ENCODE results near the gene VGLL3. TPM values are rescaled to one million over a fixed set of nuclear protein-coding genes. Genes with fewer than 3 reads are reported as not detected.
"Not testable (repeated sequence)": the region's sequence is repeated elsewhere in the genome, so short reads cannot be mapped to it uniquely, and the experiment has no call there.

VGLL3 gene
- total RNA-seq, 1 experiment from 2014 or later = 0.15 TPM

GRCh38 chr3:87033205-87033604, 42.3 kb upstream of the VGLL3 start:
- no peaks in the 10 kb centered on the region for H3K4me1 ChIP-seq (ENCODE audit: control insufficient read depth, insufficient read depth, low read length)
- H3K36me3 ChIP-seq (ENCODE audit: control insufficient read depth, insufficient read depth, low read length) = no peaks in the 10 kb centered on the region
- no peaks in the 10 kb centered on the region for H3K9me3 ChIP-seq (ENCODE audit: control insufficient read depth, insufficient read depth, low read depth, low read length)
- BruUV-seq (replicated peaks) = no TSS peak
- H3K4me3 ChIP-seq (ENCODE audit: low read depth in 2 of 2, low read length in 2 of 2) = no peak overlapping the region
- POLR2A ChIA-PET = no interaction called here
- no peak for TF ChIP-seq SIN3A (IDR thresholded peaks at IDR 0.05; ENCODE audit: borderline replicate concordance, insufficient read depth, low read depth, low read length)
- no peak for TF ChIP-seq REST (IDR thresholded peaks at IDR 0.05; ENCODE audit: insufficient read depth in 1 of 2, low read depth in 2 of 2, low read length in 1 of 2)
- no peak for TF ChIP-seq TCF7L2 (IDR thresholded peaks at IDR 0.05; ENCODE audit: low read depth, low read length)
- TF ChIP-seq CTCF (IDR thresholded peaks at IDR 0.05) = no peak
- TF ChIP-seq POLR2AphosphoS5 (IDR thresholded peaks at IDR 0.05; ENCODE audit: low read depth, low read length) = no peak
- no peak overlapping the region for H3K27ac ChIP-seq (ENCODE audit: low read length)
- DNase-seq (ENCODE audit: low read depth, low spot score) = no peak
- intact Hi-C loops (cut with micrococcal nuclease; ENCODE audit: unreplicated experiment) = no loop called here
- in situ Hi-C loops (cut with HindIII; ENCODE audit: low pct_unique_long_range_greater_than_20kb, low sequenced_read_pairs) = no loop called here
- no peaks in the 10 kb centered on the region for H3K27me3 ChIP-seq (ENCODE audit: control insufficient read depth, insufficient read depth, low read length)
- no peak for ATAC-seq
- CTCF ChIA-PET = no interaction called here

DNA sequence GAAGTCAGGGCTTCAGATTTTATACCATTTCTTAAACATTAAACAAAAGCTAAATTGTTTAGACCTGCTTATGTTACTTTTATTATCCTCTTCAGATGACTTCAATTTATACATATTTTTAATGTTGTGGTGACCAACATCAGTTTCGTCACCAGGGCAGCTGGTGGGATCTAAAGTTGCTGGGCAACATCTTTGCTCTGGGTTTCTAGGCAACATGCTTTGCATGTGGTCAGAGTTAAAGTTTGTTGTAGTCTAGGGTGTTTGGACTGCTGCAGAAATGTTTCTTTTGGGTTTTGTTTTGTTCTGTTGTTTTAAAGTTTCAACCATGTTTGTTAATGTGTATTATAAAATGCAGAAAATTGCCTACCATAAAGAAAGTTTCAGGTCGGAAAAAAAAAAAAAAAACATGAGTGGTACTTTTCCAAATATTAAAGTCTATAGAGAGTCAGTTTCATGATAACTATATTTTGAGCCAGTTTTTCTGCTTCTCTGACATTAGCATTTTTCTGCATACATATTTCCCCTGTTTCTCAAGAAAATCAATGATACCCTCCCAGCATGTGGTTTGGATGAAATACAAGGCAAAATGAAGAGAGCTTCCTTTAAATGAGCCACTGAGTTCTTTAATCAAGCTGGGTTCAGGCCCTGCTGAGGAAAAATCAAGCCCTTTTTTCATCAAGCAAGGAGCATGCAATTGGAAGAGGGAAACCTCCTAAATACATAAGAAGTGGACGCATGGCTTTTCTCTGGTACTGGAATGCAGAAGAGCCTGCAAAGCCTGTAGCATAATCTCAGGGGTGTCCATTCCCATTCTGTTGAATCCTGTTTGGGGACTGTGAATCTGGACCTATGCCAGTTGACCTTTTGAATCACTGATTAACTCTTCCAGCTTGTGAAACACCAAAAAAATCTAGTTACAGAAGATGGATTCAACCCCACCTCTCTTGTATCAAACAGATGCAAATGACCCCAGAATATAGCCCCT, 35.0 kb upstream of the VGLL3 start:
- ChIA-PET CTCF (interaction anchor here (0.6 kb wide), 1 partner anchor 71 kb away, joined by 3 read pairs; no protein-coding TSS in a partner anchor), POLR2A (no interaction called here)
- no peak overlapping the region for H3K4me3 ChIP-seq (ENCODE audit: low read depth in 2 of 2, low read length in 2 of 2)
- BruUV-seq (replicated peaks) = no TSS peak
- no peak for ATAC-seq
- TF ChIP-seq CTCF (IDR thresholded peaks at IDR 0.05) (no peak), TCF7L2 (IDR thresholded peaks at IDR 0.05; ENCODE audit: low read depth, low read length) (no peak), REST (IDR thresholded peaks at IDR 0.05; ENCODE audit: insufficient read depth in 1 of 2, low read depth in 2 of 2, low read length in 1 of 2) (no peak), POLR2AphosphoS5 (IDR thresholded peaks at IDR 0.05; ENCODE audit: low read depth, low read length) (no peak), SIN3A (IDR thresholded peaks at IDR 0.05; ENCODE audit: borderline replicate concordance, insufficient read depth, low read depth, low read length) (no peak)
- H3K27me3 ChIP-seq (ENCODE audit: control insufficient read depth, insufficient read depth, low read length) = no peaks in the 10 kb centered on the region; the same call in 1 of the 2 replicates
- in situ Hi-C loops (cut with HindIII; ENCODE audit: low pct_unique_long_range_greater_than_20kb, low sequenced_read_pairs) = no loop called here
- DNase-seq (ENCODE audit: low read depth, low spot score) = no peak
- no peaks in the 10 kb centered on the region for H3K9me3 ChIP-seq (ENCODE audit: control insufficient read depth, insufficient read depth, low read depth, low read length)
- H3K4me1 ChIP-seq (ENCODE audit: control insufficient read depth, insufficient read depth, low read length) = no peaks in the 10 kb centered on the region
- intact Hi-C loops (cut with micrococcal nuclease; ENCODE audit: unreplicated experiment) = no loop called here
- H3K27ac ChIP-seq (ENCODE audit: low read length) = no peak overlapping the region
- H3K36me3 ChIP-seq (ENCODE audit: control insufficient read depth, insufficient read depth, low read length) = no peaks in the 10 kb centered on the region

- H3K36me3 ChIP-seq (ENCODE audit: control insufficient read depth, insufficient read depth, low read length); DNase-seq (ENCODE audit: low read depth, low spot score); POLR2A ChIA-PET; BruUV-seq (replicated peaks); intact Hi-C loops (cut with micrococcal nuclease; ENCODE audit: unreplicated experiment); H3K9me3 ChIP-seq (ENCODE audit: control insufficient read depth, insufficient read depth, low read depth, low read length); H3K4me3 ChIP-seq (ENCODE audit: low read depth in 2 of 2, low read length in 2 of 2); CTCF ChIA-PET; H3K27ac ChIP-seq (ENCODE audit: low read length); H3K27me3 ChIP-seq (ENCODE audit: control insufficient read depth, insufficient read depth, low read length); H3K4me1 ChIP-seq (ENCODE audit: control insufficient read depth, insufficient read depth, low read length); ATAC-seq; in situ Hi-C loops (cut with HindIII; ENCODE audit: low pct_unique_long_range_greater_than_20kb, low sequenced_read_pairs): not testable (repeated sequence)
These were observed 26.4 kb upstream of the VGLL3 start for GRCh38 chr3:87017370-87017769.
